GM23338 (cell line): ENCODE results near the gene XRN2.

Source experiments
- EZH2 ChIP-seq: fragments of 200-600 bp; sonication (generic); IDR thresholded peaks from one replicate; pipeline ENCODE4 v1.8.0; 2017; ENCODE audit warnings: antibody characterized with exemption, mild to moderate bottlenecking, low read depth; ENCODE audit not compliant: unreplicated experiment
- EZH2phosphoT487 ChIP-seq: fragments of 200-600 bp; sonication (generic); IDR thresholded peaks from one replicate; pipeline ENCODE4 v1.8.1; 2018; ENCODE audit warnings: antibody characterized with exemption; ENCODE audit not compliant: unreplicated experiment
- NANOG ChIP-seq: IDR thresholded peaks from 2 replicates; pipeline ENCODE4 v1.6.1; 2016; ENCODE audit warnings: antibody characterized with exemption, borderline replicate concordance
- POLR2AphosphoS5 ChIP-seq: IDR thresholded peaks from 2 replicates; pipeline ENCODE4 v1.6.1; 2016; ENCODE audit warnings: antibody characterized with exemption, low read depth
- TF ChIP-seq, protein P1 (sequence below), 2 experiments: fragments of 200-600 bp in 1 of 2; sonication (generic) in 1 of 2; conservative IDR thresholded peaks; 2 replicates each; pipeline versions ENCODE4 v1.5.1 to v1.6.1; 2016 to 2017; ENCODE audit warnings: antibody characterized with exemption in 2 of 2, low read depth in 2 of 2, mild to moderate bottlenecking in 2 of 2, moderate library complexity in 1 of 2
- TF ChIP-seq, protein P2 (sequence below): IDR thresholded peaks from one replicate; pipeline ENCODE4 v1.6.1; 2018; ENCODE audit warnings: antibody characterized with exemption; ENCODE audit not compliant: unreplicated experiment

DNA sequence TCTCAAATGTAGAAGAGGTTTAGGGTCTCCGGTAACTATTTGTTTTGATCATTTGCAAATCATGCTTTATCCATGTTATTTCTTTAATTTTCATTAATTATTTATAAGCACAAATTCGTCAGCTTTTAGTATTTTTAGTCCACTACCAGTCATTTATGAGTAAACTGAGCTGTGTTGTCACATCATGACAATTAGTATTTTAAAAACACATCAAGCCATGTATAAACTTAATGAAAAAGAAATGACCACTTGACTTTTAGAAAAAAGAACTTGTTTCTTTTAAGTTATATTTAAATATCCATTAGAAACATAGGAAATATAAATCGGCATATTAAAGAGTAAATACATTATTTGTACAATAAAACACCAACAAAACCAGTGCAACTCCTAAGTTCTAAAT is 91.4 kb downstream of the XRN2 start:
- TF ChIP-seq EZH2 = no peak
- no peak for TF ChIP-seq POLR2AphosphoS5
- TF ChIP-seq EZH2phosphoT487 = no peak
- TF ChIP-seq, protein P1, sequence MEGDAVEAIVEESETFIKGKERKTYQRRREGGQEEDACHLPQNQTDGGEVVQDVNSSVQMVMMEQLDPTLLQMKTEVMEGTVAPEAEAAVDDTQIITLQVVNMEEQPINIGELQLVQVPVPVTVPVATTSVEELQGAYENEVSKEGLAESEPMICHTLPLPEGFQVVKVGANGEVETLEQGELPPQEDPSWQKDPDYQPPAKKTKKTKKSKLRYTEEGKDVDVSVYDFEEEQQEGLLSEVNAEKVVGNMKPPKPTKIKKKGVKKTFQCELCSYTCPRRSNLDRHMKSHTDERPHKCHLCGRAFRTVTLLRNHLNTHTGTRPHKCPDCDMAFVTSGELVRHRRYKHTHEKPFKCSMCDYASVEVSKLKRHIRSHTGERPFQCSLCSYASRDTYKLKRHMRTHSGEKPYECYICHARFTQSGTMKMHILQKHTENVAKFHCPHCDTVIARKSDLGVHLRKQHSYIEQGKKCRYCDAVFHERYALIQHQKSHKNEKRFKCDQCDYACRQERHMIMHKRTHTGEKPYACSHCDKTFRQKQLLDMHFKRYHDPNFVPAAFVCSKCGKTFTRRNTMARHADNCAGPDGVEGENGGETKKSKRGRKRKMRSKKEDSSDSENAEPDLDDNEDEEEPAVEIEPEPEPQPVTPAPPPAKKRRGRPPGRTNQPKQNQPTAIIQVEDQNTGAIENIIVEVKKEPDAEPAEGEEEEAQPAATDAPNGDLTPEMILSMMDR (conservative IDR thresholded peaks at IDR 0.05; ENCODE audit: low read depth in 2 of 2) = no peak
- TF ChIP-seq NANOG = no peak
- TF ChIP-seq, protein P2, sequence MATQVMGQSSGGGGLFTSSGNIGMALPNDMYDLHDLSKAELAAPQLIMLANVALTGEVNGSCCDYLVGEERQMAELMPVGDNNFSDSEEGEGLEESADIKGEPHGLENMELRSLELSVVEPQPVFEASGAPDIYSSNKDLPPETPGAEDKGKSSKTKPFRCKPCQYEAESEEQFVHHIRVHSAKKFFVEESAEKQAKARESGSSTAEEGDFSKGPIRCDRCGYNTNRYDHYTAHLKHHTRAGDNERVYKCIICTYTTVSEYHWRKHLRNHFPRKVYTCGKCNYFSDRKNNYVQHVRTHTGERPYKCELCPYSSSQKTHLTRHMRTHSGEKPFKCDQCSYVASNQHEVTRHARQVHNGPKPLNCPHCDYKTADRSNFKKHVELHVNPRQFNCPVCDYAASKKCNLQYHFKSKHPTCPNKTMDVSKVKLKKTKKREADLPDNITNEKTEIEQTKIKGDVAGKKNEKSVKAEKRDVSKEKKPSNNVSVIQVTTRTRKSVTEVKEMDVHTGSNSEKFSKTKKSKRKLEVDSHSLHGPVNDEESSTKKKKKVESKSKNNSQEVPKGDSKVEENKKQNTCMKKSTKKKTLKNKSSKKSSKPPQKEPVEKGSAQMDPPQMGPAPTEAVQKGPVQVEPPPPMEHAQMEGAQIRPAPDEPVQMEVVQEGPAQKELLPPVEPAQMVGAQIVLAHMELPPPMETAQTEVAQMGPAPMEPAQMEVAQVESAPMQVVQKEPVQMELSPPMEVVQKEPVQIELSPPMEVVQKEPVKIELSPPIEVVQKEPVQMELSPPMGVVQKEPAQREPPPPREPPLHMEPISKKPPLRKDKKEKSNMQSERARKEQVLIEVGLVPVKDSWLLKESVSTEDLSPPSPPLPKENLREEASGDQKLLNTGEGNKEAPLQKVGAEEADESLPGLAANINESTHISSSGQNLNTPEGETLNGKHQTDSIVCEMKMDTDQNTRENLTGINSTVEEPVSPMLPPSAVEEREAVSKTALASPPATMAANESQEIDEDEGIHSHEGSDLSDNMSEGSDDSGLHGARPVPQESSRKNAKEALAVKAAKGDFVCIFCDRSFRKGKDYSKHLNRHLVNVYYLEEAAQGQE = no peak
